Astrocyte of the spinal cord (primary cell): ENCODE results near the gene SGMS1.
"Not testable (repeated sequence)": the region's sequence is repeated elsewhere in the genome, so short reads cannot be mapped to it uniquely, and the experiment has no call there.

Experiments used
- DNase-seq: peaks from one replicate; pipeline ENCODE4 v3.0.0; 2011; ENCODE audit warnings: low read depth, low spot score
- H3K4me3 ChIP-seq: 2 replicates; pipeline ENCODE4 v1.5.1; 2011; ENCODE audit warnings: low read depth, mild to moderate bottlenecking, low read length, moderate library complexity
- in situ Hi-C: cut with HindIII; loops from 2 replicates; pipeline ENCODE4 v1.10.0; 2017; ENCODE audit warnings: low sequenced_read_pairs
- TF ChIP-seq, protein P1 (sequence below): IDR thresholded peaks from 2 replicates; pipeline ENCODE4 v1.5.1; 2012; ENCODE audit warnings: low read depth, mild to moderate bottlenecking, low read length, inconsistent platforms

Gene SGMS1

DNA sequence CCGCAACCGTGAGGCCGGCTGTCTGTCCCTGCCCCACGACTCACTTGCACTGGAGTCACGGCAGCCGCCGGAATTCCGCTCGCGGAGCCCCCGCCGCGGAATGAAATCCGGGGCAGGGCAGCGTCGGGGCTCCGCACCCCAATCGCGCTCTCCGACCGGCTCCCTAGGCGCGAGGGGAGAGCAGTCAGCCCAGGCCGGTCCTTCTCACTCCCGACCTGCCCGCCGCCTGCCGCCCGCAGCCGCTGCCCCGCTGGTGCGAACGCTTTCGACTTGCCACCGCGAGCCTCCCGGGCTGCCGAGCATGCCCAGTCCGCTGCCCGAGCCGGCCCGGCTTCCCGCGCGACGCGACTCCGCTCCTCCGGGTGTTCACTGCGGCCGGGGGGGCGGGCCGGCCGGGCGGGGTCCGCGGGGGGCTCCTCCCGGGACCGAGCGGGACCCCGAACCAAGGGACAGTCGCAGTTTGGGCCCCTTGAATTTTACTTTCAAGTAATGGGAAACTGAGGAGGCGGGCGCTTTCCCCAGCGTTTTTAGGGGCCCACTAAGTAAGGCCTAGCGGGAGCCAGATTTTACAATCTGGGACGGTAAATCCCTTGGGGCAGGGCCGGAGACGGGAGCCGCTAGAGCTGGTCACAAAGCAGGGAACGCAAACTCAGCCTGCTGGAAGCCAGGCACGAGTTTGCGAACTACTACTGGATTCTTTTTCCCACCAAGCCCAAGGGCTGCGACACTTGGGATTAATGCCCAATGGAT, at the start of gene SGMS1:
SGMS1 (minus strand) TSS at position 294 of the 750 bp plus-strand sequence. CDS start 279,842 bp downstream, outside the sequence.
- peak; percentile 90 for DNase-seq
- peak within 1 kb of the TSS; percentile 77 for H3K4me3 ChIP-seq
- in situ Hi-C loops: no loop called here
- TF ChIP-seq, protein P1, sequence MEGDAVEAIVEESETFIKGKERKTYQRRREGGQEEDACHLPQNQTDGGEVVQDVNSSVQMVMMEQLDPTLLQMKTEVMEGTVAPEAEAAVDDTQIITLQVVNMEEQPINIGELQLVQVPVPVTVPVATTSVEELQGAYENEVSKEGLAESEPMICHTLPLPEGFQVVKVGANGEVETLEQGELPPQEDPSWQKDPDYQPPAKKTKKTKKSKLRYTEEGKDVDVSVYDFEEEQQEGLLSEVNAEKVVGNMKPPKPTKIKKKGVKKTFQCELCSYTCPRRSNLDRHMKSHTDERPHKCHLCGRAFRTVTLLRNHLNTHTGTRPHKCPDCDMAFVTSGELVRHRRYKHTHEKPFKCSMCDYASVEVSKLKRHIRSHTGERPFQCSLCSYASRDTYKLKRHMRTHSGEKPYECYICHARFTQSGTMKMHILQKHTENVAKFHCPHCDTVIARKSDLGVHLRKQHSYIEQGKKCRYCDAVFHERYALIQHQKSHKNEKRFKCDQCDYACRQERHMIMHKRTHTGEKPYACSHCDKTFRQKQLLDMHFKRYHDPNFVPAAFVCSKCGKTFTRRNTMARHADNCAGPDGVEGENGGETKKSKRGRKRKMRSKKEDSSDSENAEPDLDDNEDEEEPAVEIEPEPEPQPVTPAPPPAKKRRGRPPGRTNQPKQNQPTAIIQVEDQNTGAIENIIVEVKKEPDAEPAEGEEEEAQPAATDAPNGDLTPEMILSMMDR: no peak

DNA sequence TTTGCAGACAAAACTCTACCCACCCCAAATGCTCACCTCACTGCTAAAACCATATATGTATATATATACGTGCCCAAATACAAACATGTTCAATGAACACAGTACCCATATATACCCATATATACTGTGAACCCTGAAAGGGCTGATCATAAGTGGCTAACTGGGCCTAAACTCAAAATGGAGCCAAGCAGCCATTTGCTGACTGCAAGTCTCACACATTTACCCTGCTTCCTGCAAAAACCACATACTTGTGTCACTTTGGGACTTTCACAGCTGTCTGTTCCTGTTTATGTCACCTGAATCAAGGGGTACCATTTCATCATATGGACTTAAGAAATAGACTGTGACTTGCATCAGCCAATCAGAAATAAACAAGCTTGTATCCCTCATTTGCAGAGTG, 48.4 kb upstream of the SGMS1 start:
- H3K4me3 ChIP-seq, DNase-seq, in situ Hi-C loops: not testable (repeated sequence)

DNA sequence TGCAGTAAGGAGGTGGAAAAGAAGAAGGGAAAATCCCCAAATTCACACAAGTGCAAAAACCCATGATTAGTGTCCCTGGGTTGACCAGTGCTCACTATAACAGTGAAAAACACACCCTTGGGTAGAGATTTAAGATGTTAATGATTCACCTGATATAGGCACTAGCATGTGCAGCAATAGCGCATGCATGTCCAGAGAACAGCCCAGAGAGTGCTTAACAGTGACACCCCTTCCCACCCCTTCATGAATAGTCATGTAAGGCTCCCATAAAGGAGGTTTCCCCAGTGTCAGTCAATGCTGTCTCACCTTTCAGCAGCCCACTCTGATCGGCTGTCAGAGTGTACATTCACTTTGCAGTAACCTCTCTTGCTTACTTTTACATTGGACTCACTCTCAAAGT, 47.9 kb upstream of the SGMS1 start:
- DNase-seq, in situ Hi-C loops, H3K4me3 ChIP-seq: not testable (repeated sequence)

DNA sequence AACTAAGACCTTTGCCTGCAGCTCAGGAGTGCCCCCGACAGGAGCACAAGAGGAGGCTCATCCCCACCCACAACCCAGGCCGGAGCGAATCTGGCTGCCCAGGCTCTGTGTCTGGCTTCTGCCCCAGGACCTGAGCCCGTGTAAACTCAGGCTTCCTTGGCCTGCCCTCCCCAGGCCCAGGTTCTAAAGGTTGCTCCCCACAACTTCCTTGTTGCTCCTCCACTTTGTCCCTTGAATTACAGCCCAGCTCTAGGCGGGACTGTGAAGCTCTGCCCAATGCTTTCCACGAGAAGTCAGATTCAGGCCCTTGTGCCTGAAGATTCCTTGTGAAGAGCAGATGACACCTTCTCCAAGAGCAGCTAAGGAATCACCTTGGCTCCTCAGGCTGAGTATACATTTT, 46.2 kb upstream of the SGMS1 start:
- H3K4me3 ChIP-seq, DNase-seq, in situ Hi-C loops: not testable (repeated sequence)

DNA sequence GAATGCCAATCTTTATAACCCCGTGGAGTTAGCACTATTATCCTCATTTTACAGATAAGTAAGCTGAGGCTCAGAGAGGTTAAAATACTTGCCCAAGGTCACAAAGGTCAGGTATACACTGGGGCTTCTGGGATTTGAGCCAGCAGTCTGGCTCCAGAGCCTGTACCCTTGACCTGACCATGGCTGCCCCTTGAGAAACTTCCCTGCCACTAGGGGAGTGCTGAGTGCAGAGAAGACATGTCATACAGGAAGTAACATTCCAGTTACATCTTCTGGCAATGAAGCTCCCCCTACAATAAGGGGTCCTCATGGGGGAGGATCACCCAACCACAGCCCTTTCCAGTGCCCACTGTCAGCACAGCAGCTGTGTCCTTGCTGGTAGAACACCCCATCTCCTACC, 43.6 kb upstream of the SGMS1 start:
- in situ Hi-C loops, DNase-seq, H3K4me3 ChIP-seq: not testable (repeated sequence)

DNA sequence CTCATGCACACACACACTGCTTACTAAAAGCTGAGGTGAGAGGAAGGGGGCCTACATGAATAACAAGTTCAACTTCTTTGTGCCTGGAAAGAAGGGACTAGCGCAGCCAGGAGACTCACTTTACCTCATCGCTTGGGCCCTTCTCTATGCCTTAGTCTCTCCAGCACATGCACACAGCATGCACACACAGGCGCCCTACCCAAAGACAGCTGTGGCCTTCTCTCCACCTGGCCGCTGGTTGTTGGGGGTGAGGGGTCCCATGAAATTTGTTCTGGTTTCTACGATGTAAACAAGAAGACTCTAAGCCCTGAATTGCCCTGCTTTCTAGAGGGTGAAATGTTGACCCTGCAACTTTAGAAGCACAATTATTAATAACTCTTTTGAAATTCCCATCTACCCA, 38.7 kb upstream of the SGMS1 start:
- DNase-seq, in situ Hi-C loops, H3K4me3 ChIP-seq: not testable (repeated sequence)

DNA sequence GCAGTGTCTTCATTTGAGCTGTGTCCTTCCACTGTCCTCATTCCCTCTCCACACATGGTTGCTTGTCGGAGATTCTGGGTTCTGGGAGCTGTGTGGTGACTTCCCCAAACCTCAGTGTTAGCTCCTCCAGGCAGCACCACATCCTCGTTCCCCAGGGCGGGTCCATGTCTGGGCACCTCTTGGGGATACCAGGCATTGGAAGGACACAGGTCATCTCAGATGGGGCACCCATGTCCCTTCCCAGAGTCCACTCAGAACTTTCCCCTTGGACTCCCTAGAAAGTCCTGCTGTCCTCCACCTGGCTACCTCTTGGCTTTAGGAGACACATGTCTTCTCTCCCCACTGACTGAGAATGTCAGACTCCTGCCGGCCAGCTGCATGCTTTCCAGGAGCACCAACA, 37.8 kb upstream of the SGMS1 start:
- DNase-seq, in situ Hi-C loops, H3K4me3 ChIP-seq: not testable (repeated sequence)

DNA sequence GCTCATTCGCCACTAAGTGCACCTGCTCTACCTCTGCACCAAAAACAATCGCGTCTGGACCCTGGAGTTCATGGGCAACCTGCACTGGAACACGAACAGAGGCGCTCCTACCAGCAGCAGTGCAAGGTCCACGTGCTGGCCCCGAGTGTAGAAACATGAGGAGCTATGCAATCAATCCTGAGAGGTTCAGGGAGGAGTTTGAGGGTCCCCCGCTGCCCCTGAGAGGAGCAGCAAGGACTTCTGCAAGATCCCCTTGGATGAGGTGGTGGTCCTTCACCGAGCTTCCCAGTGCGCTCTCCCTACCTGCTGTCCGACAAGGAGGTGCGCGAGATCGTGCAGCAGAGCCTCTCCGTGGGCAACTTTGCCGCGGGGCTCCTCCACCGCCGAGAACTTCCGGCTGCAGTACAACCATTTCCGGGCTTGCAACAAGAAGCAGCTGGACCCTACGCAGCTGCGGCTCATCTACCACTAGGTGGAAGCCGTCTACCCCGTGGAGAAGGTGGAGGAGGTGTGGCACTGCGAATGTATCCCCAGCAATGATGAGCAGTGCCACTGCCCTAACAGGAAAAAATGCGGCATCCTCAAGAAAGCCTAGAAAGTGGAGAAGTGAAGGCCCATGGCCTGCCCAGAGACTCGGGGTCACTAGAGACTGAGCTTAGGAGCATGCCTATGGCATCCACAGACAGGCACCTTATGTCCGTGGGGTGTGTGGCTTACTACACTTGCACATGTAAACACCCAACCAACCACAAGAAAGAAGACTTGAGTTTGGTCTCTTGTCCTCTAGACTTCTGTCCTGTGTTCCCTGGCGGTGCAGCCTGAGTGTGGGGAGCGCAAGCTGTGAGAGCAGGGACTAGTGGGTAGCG, 36.3 kb upstream of the SGMS1 start:
- DNase-seq: peak; percentile 47
- H3K4me3 ChIP-seq: peak overlapping the region; percentile 42
- in situ Hi-C loops: not testable (repeated sequence)
- TF ChIP-seq, protein P1: peak; percentile 45

DNA sequence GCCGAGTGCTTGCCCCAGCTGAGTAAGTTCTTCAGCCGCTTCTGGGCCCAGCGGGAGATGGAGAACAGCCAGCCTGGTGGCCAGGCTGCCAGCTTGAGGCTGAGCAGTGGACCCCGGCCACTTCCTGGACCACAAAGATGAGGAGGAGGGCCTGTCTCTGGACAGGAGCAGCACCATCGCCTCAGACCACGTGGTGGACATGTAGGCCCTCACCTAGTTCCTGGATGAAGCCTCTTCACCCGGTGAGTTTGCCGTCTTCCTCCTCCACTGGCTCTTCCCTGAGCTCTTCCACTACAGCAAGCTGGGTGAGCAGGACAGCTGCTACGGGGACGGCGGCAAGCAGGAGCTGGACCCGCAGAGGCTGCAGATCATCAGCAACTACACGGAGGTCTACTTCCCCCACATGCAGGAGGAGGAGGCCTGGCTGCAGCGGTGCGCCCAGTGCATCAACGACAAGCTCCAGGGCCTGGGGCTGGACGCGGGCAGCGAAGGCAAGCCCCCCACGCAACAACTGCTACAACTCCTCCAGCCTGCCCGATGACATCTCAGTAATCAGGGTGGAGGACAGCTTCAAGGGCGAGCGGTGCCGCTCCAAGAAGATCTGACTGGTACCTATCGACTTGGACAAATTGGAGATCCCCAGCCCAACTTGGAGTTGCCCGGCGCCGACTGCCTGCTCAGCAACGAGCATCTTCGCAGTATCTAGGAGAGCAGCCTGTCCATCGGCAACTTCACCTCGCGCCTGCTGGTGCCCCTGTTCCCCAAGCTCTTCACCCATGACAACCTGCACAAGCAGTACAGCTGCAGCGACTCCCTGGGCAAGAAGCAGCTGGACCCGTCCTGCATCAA, 35.5 kb upstream of the SGMS1 start:
- in situ Hi-C loops, DNase-seq: not testable (repeated sequence)

DNA sequence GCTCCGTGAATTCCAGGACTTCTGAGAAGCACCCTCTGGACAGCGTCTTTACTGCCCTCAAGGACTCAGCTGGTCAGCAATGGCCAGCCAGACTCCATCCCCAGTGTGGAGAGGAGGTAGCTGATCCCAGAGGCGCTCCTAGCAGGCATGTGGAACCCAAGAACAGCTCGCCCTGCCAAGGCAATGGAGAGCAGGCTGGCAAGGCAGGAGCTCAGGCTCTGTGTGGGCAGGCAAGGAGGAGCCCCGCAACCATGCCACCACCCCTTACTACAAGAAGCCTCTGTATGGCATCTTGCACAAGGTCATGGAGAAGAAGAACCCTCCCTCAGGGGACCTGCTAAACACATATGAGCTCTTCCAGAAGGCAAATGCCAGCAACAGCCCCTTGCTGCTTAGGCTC, 34.4 kb upstream of the SGMS1 start:
- in situ Hi-C loops: no loop called here

More for the DNA sequence above, 35.5 kb upstream of the SGMS1 start:
- H3K4me3 ChIP-seq: peak overlapping the region; percentile 42

More for the DNA sequence above, 34.4 kb upstream of the SGMS1 start:
- no peak overlapping the region for H3K4me3 ChIP-seq
- TF ChIP-seq, protein P1: no peak
- DNase-seq: no peak
